Small intestine (tissue), 7 donors: ENCODE measurements around the gene CTCFL. TPM values are rescaled to one million over a fixed set of nuclear protein-coding genes. Genes with fewer than 3 reads are reported as not detected.

Source experiments
- DNase-seq, 2 donors: peaks; one replicate each; pipeline versions ENCODE4 v3.0.0 to v3.0.0-alpha.2; 2013
- FAIRE-seq: peaks from 2 replicates; lab custom pipeline; 2012; peaks lifted over from hg19 to GRCh38; lab: Jason Lieb, UNC
- H3K27ac ChIP-seq, 3 donors: one replicate each; pipeline ENCODE4 v1.5.1; 2013; ENCODE audit warnings: low read length in 2 of 3, mild to moderate bottlenecking in 2 of 3, control low read depth in 1 of 3, inconsistent platforms in 1 of 3, low read depth in 1 of 3, moderate library complexity in 1 of 3
- H3K27me3 ChIP-seq, 3 donors: one replicate each; pipeline ENCODE4 v1.6.1; 2013; ENCODE audit warnings: low read length in 3 of 3, inconsistent platforms in 1 of 3; ENCODE audit not compliant: control insufficient read depth in 3 of 3, insufficient read depth in 3 of 3
- H3K36me3 ChIP-seq, 3 donors: one replicate each; pipeline ENCODE4 v1.6.1; 2013; ENCODE audit warnings: low read length in 3 of 3, inconsistent platforms in 1 of 3, low read depth in 1 of 3, mild to moderate bottlenecking in 1 of 3, moderate library complexity in 1 of 3; ENCODE audit not compliant: control insufficient read depth in 3 of 3, insufficient read depth in 2 of 3
- H3K4me1 ChIP-seq, 3 donors: one replicate each; pipeline ENCODE4 v1.6.1; 2013; ENCODE audit warnings: low read length in 2 of 3, inconsistent platforms in 1 of 3, low read depth in 1 of 3, mild to moderate bottlenecking in 1 of 3, moderate library complexity in 1 of 3; ENCODE audit not compliant: control insufficient read depth in 3 of 3, insufficient read depth in 2 of 3
- H3K4me3 ChIP-seq, 3 donors: one replicate each; pipeline ENCODE4 v1.5.1; 2013; ENCODE audit warnings: low read length in 3 of 3, control low read depth in 1 of 3, inconsistent platforms in 1 of 3, low read depth in 1 of 3, mild to moderate bottlenecking in 1 of 3, moderate library complexity in 1 of 3
- H3K9me3 ChIP-seq, 2 donors: one replicate each; pipeline ENCODE4 v1.6.1; 2013; ENCODE audit warnings: low read depth in 1 of 2, low read length in 1 of 2; ENCODE audit not compliant: control insufficient read depth in 2 of 2, insufficient read depth in 1 of 2
- WGBS, 3 donors: extraction: QIAGEN DNeasy Blood & Tissue Kit; methylation state at CpG; one replicate each; pipeline ENCODE4 v1.1.7; 2013; 5-methylcytosine and 5-hydroxymethylcytosine counted together
- polyA plus RNA-seq, 4 donors: library from polyadenylated mRNA; stranded (reverse) in 3 of 4; unstranded in 1 of 4; fragments of 200-250 nt in 3 of 4; fragments of 120-200 nt in 1 of 4; gene quantifications; one replicate each; pipeline versions ENCODE4 v1.2.1 to v1.2.3, GENCODE V29; 2013
- donor health status: healthy with polysubstance abuse.
- donor health status: control.
- donor health status: control.
- donor health status: Bipolar disorder and iron deficiency.
- donor health status: healthy.

The CTCFL gene
- polyA plus RNA-seq, 4 donors: 0.03 TPM; not detected in 2

DNA sequence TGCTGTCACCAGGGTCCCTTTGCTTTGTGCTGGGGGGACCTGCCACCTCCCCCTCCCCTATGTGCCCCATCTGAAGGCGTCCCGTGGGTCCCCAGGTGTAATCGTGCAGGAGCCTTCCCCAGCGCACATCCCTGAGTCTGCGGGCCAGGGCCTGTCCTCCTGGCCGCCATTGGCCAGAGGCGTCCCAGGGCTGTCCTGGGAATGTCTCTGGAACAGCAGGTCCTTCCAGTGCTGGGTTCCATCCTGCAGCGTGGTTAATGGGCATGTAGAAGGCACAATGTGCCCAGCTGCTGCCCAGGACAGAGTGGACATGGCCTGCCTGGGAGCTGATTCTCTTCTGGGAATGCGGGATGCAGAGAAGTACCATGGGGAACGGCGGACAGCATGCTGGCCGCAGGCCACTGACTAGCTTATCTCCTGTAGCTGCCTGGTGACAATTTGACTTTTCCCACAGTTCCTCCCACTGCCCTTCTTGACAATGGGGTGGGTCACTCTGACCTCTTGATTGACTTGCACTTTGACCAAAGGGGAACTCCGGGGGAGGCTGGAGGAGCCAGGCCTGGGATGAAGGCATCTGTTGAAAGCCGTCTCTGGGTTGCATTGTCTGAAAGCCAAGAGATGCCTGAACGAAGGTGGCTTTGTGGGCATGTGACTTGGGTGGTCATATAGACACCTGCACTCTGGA is 64.0 kb downstream of the CTCFL start:
- WGBS, 3 donors: 76 to 86% (median 82%) methylated on average over 15 of the region's 15 CpGs
- no peaks in the 10 kb centered on the region for H3K4me1 ChIP-seq

DNA sequence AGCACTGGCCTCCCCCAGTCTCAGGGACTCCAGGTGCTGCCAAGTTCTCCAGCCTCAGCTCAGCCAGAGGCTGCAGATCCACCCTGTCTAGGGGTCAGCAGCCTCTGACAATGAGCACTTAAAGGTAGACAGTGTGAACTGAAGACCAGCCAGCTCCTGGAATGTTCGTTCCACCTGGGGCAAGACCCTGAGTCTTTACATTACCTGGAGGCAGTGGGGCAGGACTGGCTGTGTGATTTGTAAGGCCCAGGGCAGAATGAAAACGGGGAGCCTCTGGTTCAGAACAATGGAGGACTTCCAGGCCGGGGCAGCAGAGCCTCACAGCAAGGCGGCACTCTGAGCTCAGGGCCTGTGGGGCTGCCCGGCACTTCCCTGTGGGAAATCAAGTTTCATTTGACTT is 65.0 kb downstream of the CTCFL start:
- 70 to 82% (median 80%) methylated on average over 5 of the region's 5 CpGs for WGBS, 3 donors
- FAIRE-seq (no peak), DNase-seq (no peak)
- H3K4me1 ChIP-seq: no peaks in the 10 kb centered on the region
- peaks cover 0 to 6% of the 10 kb centered on the region in 2 donors for H3K9me3 ChIP-seq
- H3K4me3 ChIP-seq: no peak overlapping the region
- H3K27ac ChIP-seq: no peak overlapping the region
- H3K36me3 ChIP-seq: no peaks in the 10 kb centered on the region
- H3K27me3 ChIP-seq: no peaks in the 10 kb centered on the region

More for the DNA sequence above, 64.0 kb downstream of the CTCFL start:
- no peak overlapping the region for H3K27ac ChIP-seq
- no peaks in the 10 kb centered on the region for H3K27me3 ChIP-seq
- FAIRE-seq (no peak), DNase-seq (no peak)
- peaks cover 0 to 6% of the 10 kb centered on the region in 2 donors for H3K9me3 ChIP-seq
- H3K4me3 ChIP-seq: no peak overlapping the region
- H3K36me3 ChIP-seq: no peaks in the 10 kb centered on the region

DNA sequence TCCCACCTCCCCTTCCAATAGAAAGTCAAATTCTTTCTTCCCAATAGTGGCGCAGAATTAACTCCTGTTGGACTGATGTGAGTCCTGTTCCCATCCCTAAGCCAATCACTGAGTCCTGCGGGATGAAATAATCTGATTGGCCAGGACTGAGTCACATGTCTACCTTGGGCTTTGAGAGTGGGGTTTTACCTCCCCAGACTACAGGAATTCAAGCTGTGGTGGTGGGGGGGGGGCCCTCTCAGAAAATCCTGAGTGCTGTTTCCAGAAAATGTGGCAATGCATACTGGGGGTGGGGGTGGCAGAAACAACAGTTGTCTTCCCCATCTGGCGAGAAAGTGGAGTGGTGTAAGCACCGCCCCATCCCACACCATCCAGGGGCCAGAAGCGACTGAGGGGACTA is 65.7 kb downstream of the CTCFL start:
- FAIRE-seq (no peak), DNase-seq (no peak)
- WGBS, 3 donors: 76 to 84% (median 80%) methylated on average over 5 of the region's 5 CpGs
- no peak overlapping the region for H3K27ac ChIP-seq
- H3K9me3 ChIP-seq: peaks cover 0 to 6% of the 10 kb centered on the region in 2 donors
- H3K27me3 ChIP-seq: no peaks in the 10 kb centered on the region
- no peaks in the 10 kb centered on the region for H3K4me1 ChIP-seq
- H3K4me3 ChIP-seq: no peak overlapping the region
- H3K36me3 ChIP-seq: no peaks in the 10 kb centered on the region

DNA sequence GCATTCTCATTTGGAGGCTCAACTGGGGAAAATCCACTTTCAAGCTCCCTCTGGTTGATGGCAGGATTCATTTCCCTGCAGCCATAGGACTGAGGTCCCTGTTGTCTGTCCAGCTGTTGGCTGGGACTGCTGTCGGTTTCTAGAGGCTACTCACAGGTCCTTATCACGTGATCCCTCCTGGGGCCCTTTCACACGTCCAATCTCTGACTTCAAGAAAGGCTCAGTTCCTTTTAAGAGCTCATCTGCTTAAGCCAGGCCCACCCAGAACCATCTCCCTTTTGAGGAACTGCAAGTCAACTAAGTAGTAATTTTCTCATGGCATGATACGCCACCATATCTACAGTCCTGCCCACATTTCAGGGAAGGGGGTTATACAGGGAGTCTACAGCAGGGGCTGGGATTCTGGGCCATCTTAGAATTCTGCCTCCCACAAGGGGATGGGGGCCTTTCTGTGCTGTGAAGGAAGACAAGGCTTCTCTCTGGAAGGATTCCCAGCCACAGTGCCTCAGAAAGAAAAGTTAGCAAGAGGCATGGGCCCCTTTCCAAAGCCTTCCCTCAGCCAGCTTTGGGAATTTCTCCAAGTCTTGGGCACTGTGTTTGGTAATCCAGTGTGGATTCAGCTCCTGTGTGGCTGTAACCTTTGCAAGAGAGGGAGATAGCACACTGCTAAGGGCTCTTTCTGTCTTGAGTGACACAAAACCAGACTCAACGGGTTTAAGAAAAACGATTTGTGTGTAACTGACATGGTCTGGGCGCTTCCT is 66.4 kb downstream of the CTCFL start:
- H3K4me3 ChIP-seq: no peak overlapping the region
- H3K9me3 ChIP-seq: peaks cover 0 to 6% of the 10 kb centered on the region in 2 donors
- no peaks in the 10 kb centered on the region for H3K27me3 ChIP-seq
- no peak for FAIRE-seq
- no peaks in the 10 kb centered on the region for H3K36me3 ChIP-seq
- 71 to 75% (median 72%) methylated on average over 7 of the region's 7 CpGs for WGBS, 3 donors
- no peaks in the 10 kb centered on the region for H3K4me1 ChIP-seq
- no peak for DNase-seq
- no peak overlapping the region for H3K27ac ChIP-seq

DNA sequence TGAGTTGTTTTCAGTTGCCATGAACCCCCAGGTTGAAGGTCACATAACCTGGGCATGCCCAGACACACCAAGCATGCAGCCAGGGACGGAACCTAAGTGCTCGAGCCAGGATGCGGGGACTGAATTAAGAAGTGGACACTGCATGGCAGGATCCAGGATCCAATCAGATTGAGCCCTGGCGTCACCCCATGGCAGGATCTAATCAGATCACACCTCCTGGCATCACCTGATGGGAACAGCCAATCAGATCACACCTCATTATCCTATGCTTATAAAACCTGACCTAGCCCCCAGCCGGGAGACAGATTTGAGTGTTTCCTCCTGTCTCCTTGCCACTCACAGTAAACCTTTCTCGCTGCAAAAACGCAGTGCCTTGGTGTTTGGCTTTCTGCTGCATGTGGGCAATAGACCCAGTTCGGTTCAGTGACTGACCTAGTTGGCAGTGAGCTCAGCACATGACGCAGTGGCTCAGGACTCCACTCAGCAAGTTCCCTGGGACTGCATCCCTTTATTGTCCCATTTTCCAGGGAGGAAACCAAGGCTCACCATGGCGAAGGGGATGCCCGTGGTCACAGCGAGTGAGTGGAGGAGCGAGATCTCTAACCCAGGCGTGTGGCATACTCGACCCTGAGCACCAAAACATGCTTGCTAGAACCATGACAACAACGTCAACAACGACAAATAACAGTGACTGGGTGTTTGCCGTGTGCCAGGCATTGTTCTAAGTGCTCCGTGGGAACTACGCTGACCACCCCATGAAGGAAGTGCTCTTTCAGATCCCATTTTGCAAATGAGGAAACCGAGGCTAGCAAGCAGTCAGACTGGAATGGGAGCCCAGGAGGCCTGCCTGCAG is 67.5 kb downstream of the CTCFL start:
- no peak for FAIRE-seq
- 73 to 79% (median 76%) methylated on average over 21 of the region's 21 CpGs for WGBS, 3 donors
- H3K27ac ChIP-seq: no peak overlapping the region

DNA sequence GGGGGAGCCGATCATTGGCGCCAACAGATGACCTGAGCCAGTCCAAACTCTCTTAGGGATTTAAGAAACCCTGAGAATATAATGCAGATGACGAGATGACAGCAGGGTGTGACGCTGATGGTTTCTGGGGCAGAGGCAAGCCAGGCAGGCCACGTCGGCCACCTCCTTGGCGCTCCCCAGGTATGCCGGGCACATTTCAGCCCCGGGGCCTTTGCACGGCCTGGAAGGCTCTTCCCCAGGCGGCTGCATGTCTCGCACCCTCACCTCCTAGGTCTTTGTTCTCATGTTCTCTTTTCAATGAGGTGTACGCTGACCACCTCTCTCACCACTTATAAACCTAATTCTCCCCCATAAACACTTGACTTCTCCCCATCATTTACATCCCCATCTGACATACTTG is 68.8 kb downstream of the CTCFL start:
- Histone ChIP-seq H3K27me3 (no peaks in the 10 kb centered on the region), H3K4me1 (no peaks in the 10 kb centered on the region), H3K4me3 (no peak overlapping the region), H3K36me3 (no peaks in the 10 kb centered on the region), H3K9me3 (peaks cover 0 to 6% of the 10 kb centered on the region in 2 donors), H3K27ac (no peak overlapping the region)
- WGBS, 3 donors: 90 to 97% (median 96%) methylated on average over 13 of the region's 13 CpGs
- DNase-seq: no peak
- no peak for FAIRE-seq

More for the DNA sequence above, 67.5 kb downstream of the CTCFL start:
- Histone ChIP-seq H3K9me3 (peaks cover 0 to 6% of the 10 kb centered on the region in 2 donors), H3K4me3 (no peak overlapping the region), H3K4me1 (no peaks in the 10 kb centered on the region), H3K36me3 (no peaks in the 10 kb centered on the region), H3K27me3 (no peaks in the 10 kb centered on the region)
- no peak for DNase-seq

DNA sequence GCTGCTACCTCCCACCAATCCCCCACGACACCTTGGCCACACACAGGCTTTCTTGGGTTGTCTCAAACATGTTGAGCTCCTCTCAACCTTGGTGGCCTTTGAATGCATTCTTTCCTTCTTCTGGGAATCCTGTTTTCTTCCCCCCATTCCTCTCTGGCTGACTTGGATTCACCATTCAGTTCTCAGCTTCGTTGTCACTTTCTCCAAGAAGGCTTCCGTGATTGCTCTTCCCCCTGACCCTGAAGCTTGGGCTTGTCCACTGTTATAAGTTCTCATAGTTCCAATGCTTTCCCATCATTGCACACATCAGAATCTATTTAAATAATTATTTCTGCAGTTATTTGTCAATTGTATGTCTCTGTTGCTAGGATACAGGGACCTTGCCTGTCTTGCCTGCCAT is 69.6 kb downstream of the CTCFL start:
- Histone ChIP-seq H3K27me3 (no peaks in the 10 kb centered on the region), H3K4me3 (no peak overlapping the region), H3K9me3 (peaks cover 0 to 6% of the 10 kb centered on the region in 2 donors), H3K4me1 (no peaks in the 10 kb centered on the region), H3K27ac (no peak overlapping the region), H3K36me3 (no peaks in the 10 kb centered on the region)
- 73 to 87% (median 83%) methylated on average over 3 of the region's 3 CpGs for WGBS, 3 donors
- FAIRE-seq: no peak
- no peak for DNase-seq
